AG10803 (cell line): ENCODE results near the gene NSD2.

Source experiments
- DNase-seq: peaks from one replicate; pipeline ENCODE4 v3.0.0; 2010; ENCODE audit warnings: low read depth
- H3K4me3 ChIP-seq: 2 replicates; pipeline ENCODE4 v1.5.1; 2011; ENCODE audit warnings: mild to moderate bottlenecking, low read length, control low read depth
- TF ChIP-seq, protein P1 (sequence below): conservative IDR thresholded peaks from 2 replicates; pipeline ENCODE4 v1.5.1; 2011; ENCODE audit warnings: mild to moderate bottlenecking, low read length, control low read depth, inconsistent platforms

Gene NSD2

DNA sequence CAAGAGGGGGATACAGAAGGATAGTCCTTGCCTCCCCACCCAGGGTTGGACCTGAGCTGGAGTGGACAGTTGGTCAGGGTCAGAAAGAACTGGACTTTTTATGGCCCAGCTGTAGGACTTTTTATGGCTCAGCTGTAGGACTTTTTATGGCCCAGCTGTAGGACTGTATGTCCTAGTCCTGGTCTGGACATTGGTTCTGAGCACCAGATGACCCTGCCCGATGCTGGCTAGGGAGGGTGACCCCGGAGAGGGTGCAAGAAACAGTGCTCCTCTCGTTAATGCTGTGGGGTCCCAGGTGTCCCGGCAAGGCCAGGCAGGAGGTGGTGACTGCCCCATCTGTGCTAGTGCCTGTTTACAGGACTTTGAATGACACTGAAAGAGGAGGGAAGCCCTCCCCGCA is 13.3 kb upstream of the NSD2 start:
- no peak overlapping the region; the same call in 1 of the 2 replicates for H3K4me3 ChIP-seq

DNA sequence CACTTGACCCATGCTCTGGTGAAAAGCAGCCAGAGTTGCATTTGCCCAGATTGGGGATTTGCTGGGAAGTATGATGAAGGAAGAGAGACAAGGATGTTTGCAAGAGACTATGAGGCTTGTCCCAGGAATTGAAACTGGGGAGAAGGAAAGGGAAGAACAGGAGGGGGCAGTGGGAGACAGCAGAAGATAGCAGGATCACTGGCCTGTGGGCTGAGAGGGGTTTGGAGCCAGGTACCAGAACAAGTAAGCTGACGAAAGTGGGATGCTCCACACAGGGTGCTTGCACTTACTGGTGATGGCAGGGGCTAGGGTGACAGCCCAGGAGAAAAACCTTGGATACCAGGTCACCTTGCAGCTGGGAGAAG is 11.8 kb upstream of the NSD2 start:
- TF ChIP-seq, protein P1, sequence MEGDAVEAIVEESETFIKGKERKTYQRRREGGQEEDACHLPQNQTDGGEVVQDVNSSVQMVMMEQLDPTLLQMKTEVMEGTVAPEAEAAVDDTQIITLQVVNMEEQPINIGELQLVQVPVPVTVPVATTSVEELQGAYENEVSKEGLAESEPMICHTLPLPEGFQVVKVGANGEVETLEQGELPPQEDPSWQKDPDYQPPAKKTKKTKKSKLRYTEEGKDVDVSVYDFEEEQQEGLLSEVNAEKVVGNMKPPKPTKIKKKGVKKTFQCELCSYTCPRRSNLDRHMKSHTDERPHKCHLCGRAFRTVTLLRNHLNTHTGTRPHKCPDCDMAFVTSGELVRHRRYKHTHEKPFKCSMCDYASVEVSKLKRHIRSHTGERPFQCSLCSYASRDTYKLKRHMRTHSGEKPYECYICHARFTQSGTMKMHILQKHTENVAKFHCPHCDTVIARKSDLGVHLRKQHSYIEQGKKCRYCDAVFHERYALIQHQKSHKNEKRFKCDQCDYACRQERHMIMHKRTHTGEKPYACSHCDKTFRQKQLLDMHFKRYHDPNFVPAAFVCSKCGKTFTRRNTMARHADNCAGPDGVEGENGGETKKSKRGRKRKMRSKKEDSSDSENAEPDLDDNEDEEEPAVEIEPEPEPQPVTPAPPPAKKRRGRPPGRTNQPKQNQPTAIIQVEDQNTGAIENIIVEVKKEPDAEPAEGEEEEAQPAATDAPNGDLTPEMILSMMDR = no peak
- DNase-seq = no peak
- H3K4me3 ChIP-seq = no peak overlapping the region

More for the DNA sequence above, 13.3 kb upstream of the NSD2 start:
- TF ChIP-seq, protein P1 = no peak
- no peak for DNase-seq

GRCh38 chr4:1862055-1862911 is 8.9 kb upstream of the NSD2 start:
- TF ChIP-seq, protein P1 = no peak
- DNase-seq = no peak
- H3K4me3 ChIP-seq = peak overlapping the region; percentile 33

- TF ChIP-seq, protein P1 = no peak
- no peak overlapping the region for H3K4me3 ChIP-seq
- DNase-seq = no peak
These were observed 8.3 kb upstream of the NSD2 start for GRCh38 chr4:1862961-1863296.

- no peak for DNase-seq
- TF ChIP-seq, protein P1 = no peak
- H3K4me3 ChIP-seq = no peak overlapping the region
These were observed 7.7 kb upstream of the NSD2 start for GRCh38 chr4:1863297-1864033.

DNA sequence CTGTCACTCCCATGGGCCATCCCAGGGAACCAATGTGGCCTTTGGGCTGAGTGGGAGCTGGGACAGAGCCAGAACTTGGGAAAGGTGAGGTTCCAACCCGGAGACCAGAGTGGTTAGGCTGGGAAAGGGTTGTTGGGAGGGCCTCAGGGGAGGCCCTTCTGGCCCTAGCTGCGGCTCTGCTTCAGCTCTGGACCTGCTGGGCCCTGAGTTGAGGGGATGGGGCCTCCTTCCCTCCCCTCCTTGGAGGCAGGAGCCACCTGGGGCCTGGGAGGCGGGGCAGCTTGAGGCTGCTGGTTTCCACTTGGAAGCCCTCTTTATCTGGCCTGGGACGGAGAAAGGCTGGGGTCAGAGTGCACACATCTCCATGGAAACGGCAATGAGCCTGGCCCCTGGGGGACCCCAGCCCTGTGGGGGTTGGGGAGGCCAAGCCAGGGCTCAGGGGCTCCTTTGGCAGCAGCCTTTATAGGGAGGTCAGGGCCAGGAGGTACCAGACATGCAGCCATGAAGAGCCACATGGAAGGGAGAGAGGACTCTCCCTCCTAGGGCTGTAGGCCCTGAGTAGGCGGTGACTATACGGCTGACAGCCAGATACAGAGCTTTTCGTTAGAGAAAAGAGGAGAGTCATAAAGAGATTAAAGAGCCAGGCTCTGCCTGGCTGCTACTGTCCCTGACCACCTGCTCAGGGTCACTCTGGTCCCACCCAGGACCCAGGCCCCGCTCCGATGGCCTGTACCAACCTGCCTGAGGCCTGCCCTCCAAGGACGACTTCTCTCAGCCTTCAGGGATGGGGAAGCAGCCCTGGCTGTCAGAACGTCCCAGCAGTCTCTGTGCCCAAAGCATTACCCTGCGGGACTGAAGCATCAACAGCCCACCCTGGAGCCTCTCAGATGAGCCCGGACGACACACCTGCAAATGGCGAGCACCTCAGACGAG is 6.9 kb upstream of the NSD2 start:
- H3K4me3 ChIP-seq = no peak overlapping the region
- TF ChIP-seq, protein P1 = no peak
- DNase-seq = no peak
